ENCODE results near the gene ZSWIM7.

DNA sequence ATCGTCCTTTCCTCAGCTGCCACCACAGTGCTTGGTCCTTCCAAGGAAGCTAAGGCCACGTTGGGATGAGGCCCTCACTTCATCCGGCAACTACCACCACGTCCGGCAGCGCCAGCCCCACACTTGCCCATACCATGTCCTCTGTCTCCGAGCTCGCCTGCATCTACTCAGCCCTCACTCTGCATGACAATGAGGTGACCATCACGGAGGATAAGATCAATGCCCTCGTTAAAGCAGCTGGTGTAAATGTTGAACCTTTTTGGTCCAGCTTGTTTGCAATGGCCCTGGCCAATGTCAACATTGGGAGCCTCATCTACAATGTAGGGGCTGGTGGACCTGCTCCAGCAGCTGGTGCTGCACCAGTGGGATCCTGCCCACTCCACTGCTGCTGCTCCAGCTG, 45.0 kb upstream of the ZSWIM7 start:
- TF ChIP-seq, protein P1, sequence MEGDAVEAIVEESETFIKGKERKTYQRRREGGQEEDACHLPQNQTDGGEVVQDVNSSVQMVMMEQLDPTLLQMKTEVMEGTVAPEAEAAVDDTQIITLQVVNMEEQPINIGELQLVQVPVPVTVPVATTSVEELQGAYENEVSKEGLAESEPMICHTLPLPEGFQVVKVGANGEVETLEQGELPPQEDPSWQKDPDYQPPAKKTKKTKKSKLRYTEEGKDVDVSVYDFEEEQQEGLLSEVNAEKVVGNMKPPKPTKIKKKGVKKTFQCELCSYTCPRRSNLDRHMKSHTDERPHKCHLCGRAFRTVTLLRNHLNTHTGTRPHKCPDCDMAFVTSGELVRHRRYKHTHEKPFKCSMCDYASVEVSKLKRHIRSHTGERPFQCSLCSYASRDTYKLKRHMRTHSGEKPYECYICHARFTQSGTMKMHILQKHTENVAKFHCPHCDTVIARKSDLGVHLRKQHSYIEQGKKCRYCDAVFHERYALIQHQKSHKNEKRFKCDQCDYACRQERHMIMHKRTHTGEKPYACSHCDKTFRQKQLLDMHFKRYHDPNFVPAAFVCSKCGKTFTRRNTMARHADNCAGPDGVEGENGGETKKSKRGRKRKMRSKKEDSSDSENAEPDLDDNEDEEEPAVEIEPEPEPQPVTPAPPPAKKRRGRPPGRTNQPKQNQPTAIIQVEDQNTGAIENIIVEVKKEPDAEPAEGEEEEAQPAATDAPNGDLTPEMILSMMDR (IDR thresholded peaks at IDR 0.05) = no peak
- TF ChIP-seq POLR2A (IDR thresholded peaks at IDR 0.05) = no peak
